H1 (cell line): ENCODE results near the gene LIPG.
"Not testable (repeated sequence)": the region's sequence is repeated elsewhere in the genome, so short reads cannot be mapped to it uniquely, and the experiment has no call there.

Experiments
- ATF2 ChIP-seq: IDR thresholded peaks from 2 replicates; pipeline ENCODE4 v1.6.1; 2012; ENCODE audit warnings: low read length, inconsistent platforms
- JUN ChIP-seq: IDR thresholded peaks from 2 replicates; pipeline ENCODE4 v1.6.1; 2011; ENCODE audit warnings: low read depth, mild to moderate bottlenecking, improper control_type of control experiment, low read length
- POLR2A ChIP-seq, 2 experiments: IDR thresholded peaks; 1 replicate in 1 of 2; 2 replicates in 1 of 2; pipeline ENCODE4 v1.6.1; 2011; ENCODE audit warnings: low read depth in 2 of 2, low read length in 2 of 2, mild to moderate bottlenecking in 2 of 2; ENCODE audit errors: control extremely low read depth in 1 of 2
- TF ChIP-seq, protein P1 (sequence below), 3 experiments: IDR thresholded peaks; 1 replicate in 2 of 3; 2 replicates in 1 of 3; pipeline versions ENCODE4 v1.5.1 to v1.6.1; 2011; ENCODE audit warnings: low read length in 3 of 3, mild to moderate bottlenecking in 3 of 3, inconsistent platforms in 2 of 3, low read depth in 1 of 3, moderate library complexity in 1 of 3; ENCODE audit not compliant: insufficient read depth in 1 of 3; ENCODE audit errors: control extremely low read depth in 1 of 3

GRCh38 chr18:49579583-49579982, 17.7 kb downstream of the LIPG start:
- TF ChIP-seq JUN; ATF2; POLR2A (IDR thresholded peaks at IDR 0.05; ENCODE audit: control extremely low read depth in 1 of 2, low read depth in 2 of 2, low read length in 2 of 2): not testable (repeated sequence)
- TF ChIP-seq, protein P1, sequence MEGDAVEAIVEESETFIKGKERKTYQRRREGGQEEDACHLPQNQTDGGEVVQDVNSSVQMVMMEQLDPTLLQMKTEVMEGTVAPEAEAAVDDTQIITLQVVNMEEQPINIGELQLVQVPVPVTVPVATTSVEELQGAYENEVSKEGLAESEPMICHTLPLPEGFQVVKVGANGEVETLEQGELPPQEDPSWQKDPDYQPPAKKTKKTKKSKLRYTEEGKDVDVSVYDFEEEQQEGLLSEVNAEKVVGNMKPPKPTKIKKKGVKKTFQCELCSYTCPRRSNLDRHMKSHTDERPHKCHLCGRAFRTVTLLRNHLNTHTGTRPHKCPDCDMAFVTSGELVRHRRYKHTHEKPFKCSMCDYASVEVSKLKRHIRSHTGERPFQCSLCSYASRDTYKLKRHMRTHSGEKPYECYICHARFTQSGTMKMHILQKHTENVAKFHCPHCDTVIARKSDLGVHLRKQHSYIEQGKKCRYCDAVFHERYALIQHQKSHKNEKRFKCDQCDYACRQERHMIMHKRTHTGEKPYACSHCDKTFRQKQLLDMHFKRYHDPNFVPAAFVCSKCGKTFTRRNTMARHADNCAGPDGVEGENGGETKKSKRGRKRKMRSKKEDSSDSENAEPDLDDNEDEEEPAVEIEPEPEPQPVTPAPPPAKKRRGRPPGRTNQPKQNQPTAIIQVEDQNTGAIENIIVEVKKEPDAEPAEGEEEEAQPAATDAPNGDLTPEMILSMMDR (IDR thresholded peaks at IDR 0.05; ENCODE audit: control extremely low read depth in 1 of 3, insufficient read depth in 1 of 3, low read depth in 1 of 3, low read length in 3 of 3), result not testable (repeated sequence)
